Motor neuron (in vitro differentiated cells): ENCODE measurements around the gene STKLD1. TPM values are rescaled to one million over a fixed set of nuclear protein-coding genes. Genes with fewer than 3 reads are reported as not detected.
A peak's percentile ranks its signal among the peaks of the same experiment; 100 is the strongest.

Experiments
- ATAC-seq, 8 experiments: fragments of 200-7000 bp; cut with Tn5 transposase; replicated peaks in 6 of 8; 2 replicates each; pipeline ENCODE4 v1.8.0; 2021; ENCODE audit warnings: mild to moderate bottlenecking in 8 of 8, moderate library complexity in 8 of 8
- H3K27ac ChIP-seq, 2 donors: fragments of 250-450 bp; sonication (Bioruptor Pico); 2 replicates each; pipeline ENCODE4 v1.9.0; 2021; ENCODE audit warnings: antibody characterized with exemption in 2 of 2, mild to moderate bottlenecking in 2 of 2, moderate library complexity in 1 of 2
- H3K4me1 ChIP-seq, 2 donors: fragments of 250-450 bp; sonication (Bioruptor Pico); replicated peaks in 1 of 2; 2 replicates each; pipeline ENCODE4 v1.6.1; 2021; ENCODE audit warnings: antibody characterized with exemption in 2 of 2, mild to moderate bottlenecking in 2 of 2, moderate library complexity in 1 of 2
- H3K4me3 ChIP-seq, 5 donors: fragments of 250-450 bp; sonication (Bioruptor Pico); 2 replicates each; pipeline ENCODE4 v1.9.0; 2021; ENCODE audit warnings: antibody characterized with exemption in 5 of 5, mild to moderate bottlenecking in 5 of 5, moderate library complexity in 4 of 5
- WGBS, 10 experiments: fragments of 450-650 bp; shearing (Covaris generic); methylation state at CpG; one replicate each; pipeline ENCODE4 v1.0.0; 2022; 5-methylcytosine and 5-hydroxymethylcytosine counted together
- in situ Hi-C, 9 experiments: fragments of 400-800 bp; cut with MboI; loops; one replicate each; pipeline ENCODE4 v1.15.0; 2021; ENCODE audit warnings: low sequenced_read_pairs in 9 of 9, low pct_unique_long_range_greater_than_20kb in 2 of 9; ENCODE audit not compliant: unreplicated experiment in 9 of 9
- total RNA-seq, 8 experiments: library from RNA; unstranded; fragments of 300-600 nt; gene quantifications; 2 replicates each; pipeline versions ENCODE4 v1.2.3 to v1.2.4, GENCODE V29; 2022

Gene STKLD1
- total RNA-seq, 8 experiments from 2014 or later = 1.1 to 6.1 (median 3.1) TPM

DNA sequence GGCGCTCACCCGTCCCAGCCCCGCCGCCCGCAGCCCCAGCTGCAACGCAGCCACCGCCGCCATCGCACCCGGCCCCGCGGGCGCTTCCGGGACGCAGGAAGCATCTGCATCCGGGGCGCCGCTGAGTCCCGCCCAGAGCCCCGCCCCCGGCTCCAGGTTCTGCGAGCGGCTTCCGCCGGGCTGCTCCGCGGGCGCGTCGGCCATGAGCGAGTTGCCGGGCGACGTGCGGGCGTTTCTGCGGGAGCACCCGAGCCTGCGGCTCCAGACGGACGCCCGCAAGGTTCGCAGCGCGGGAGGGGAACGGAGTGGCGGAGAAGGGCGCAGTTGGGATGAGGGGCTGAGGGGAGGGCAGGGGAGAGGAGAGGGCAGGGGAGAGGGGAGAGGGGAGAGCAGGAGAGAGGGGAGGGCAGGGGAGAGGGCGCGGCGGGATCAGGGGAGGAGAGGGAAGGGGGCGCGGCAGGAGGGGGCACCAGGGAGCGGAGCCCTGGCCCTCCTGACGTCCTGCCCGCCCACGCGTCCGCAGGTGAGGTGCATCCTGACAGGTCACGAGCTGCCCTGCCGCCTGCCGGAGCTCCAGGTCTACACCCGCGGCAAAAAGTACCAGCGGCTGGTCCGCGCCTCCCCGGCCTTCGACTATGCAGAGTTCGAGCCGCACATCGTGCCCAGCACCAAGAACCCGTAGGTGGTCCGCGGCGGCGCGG lies 19.6 kb upstream of the STKLD1 start, which contains the start of the genes SURF1 and SURF2:
Gene SURF1, minus strand, starts transcription at position 97 of the 701 bp plus-strand sequence. Its CDS starts 34 bp downstream, at position 63.
Gene SURF2, plus strand, starts transcription at position 160 of the 701 bp plus-strand sequence. Its CDS starts 43 bp downstream, at position 203.
- Histone ChIP-seq H3K4me1 (peaks cover 15% of the 10 kb centered on the region in 2 donors), H3K4me3 (peak within 1 kb of the TSS; percentile 67 to 97 (median 75)), H3K27ac (peak within 1 kb of the TSS; percentile 75 to 93)
- WGBS, 10 experiments = 0% methylated on average over 2 to 4 of the region's 78 CpGs; no CpG with 5 or more reads in 8 of the 10 experiments
- ATAC-seq = peak; percentile 73 to 90 (median 84)
- in situ Hi-C loops = no loop called here

DNA sequence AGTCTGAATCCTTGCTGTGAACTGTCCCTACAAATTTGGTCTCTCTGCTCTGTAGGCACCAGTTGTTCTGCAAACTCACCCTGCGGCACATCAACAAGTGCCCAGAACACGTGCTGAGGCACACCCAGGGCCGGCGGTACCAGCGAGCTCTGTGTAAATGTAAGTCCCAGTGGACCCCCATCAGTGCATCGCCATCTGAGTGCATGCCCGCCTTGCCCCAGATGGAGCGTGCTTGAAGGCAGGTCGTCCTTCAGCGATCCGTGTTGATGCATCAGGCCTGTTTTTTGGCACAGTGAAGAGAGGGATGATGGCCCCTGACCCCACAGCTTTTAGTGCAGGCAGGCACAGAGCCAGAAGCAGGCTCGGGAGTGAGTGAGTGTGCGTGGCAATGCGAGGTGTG lies 18.5 kb upstream of the STKLD1 start:
- 77 to 93% (median 81%) methylated on average over 2 to 8 of the region's 14 CpGs; no CpG with 5 or more reads in 6 of the 10 experiments for WGBS, 10 experiments
- in situ Hi-C loops = no loop called here
- no peak for ATAC-seq

DNA sequence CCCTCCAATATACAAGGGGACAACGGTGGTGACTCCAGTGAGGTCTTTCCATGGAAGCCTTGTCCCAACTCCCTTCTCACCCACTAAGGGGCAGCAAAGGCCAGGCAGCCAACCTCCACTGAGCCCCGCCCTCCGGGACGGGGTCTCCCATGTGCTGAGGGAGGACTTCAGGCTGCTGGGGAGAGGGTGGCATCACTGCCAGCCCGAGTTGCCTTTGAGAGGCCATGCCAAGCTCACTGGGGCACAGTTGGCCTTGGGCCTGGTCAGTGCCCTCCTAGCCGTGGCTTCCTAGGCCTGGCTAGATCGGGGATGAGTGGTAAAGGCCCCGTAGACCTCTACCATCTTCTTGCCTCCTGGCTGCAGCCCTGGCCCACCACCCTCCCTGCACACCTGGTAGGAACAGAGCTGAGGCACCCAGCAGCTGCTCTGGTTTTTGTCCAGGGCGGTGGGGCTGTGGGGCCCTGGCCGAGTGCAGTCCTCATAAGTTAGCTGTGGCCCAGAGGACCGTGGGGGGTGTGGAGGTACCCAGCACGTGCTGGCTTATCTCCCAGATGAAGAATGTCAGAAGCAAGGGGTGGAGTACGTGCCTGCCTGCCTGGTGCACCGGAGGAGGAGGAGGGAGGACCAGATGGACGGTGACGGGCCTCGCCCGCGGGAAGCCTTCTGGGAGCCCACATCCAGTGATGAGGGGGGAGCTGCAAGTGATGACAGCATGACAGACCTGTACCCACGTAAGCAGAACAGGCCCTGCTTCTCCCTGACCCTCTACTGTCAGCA lies 16.6 kb upstream of the STKLD1 start:
- Histone ChIP-seq H3K27ac (no peak overlapping the region), H3K4me1 (peaks cover 15% of the 10 kb centered on the region in 2 donors), H3K4me3 (no peak overlapping the region)
- in situ Hi-C loops = loop anchor here in 1 of 9 experiments (10.0 kb wide), 1 partner anchor 125 kb away; no protein-coding TSS in a partner anchor
- 14 to 92% (median 60%) methylated on average over 1 to 7 of the region's 20 CpGs; no CpG with 5 or more reads in 6 of the 10 experiments for WGBS, 10 experiments
- ATAC-seq = peak in 1 of 8 experiments; percentile 7

More for the DNA sequence above, 18.5 kb upstream of the STKLD1 start:
- Histone ChIP-seq H3K27ac (no peak overlapping the region), H3K4me3 (peak overlapping the region in 3 of 5 donors; percentile 67 to 97 (median 85)), H3K4me1 (peaks cover 15% of the 10 kb centered on the region in 2 donors)

DNA sequence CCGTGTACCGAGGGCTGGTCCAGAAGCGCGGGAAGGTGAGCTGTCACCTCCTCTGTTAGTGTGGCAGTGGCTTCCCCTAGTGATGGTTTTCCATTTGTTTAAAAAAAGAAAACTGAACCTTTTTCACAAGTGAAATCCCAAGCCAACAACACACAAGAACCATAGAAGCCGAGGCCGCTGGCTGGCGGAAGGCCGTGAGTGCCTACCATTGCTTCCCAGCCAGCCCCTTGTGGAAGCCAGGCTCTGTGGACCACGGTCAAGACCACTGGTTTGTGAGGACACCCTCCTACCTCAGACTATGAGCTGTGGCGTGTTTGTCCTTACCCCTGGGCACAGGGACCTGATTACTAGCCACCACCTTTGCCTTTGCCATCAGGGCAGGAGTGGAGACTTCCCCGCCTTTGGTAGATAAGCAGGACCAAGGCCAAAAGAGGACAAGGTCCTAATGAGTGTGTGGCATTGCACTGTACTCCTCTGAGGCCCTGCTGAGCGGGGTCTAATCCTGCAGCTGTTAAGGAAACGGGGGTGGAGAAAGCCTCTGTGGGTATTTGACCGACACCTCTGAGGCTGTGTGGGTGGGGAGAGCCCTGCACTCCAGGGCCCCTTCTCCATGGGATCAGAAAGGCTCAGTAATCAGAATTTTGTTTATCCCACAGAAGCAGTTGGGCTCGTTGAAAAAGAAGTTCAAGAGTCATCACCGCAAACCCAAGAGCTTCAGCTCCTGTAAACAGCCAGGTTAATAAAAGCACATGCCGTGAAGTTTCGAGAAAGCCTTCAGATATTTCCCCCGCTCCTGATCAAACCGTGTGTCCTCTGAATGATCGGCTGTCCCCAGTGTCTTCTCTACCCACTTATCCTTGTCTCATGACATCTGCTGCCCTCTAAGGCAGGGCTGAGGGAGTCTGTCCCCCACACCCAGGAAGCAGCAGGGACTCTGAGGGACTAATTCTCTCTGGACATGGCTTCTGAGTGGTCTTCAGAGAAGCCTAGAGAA lies 15.5 kb upstream of the STKLD1 start:
- no peak for ATAC-seq
- no peak overlapping the region for H3K4me3 ChIP-seq
- 60 to 100% (median 87%) methylated on average over 1 to 14 of the region's 21 CpGs for WGBS, 10 experiments
- H3K27ac ChIP-seq = no peak overlapping the region
- peaks cover 7 to 8% of the 10 kb centered on the region in 2 donors for H3K4me1 ChIP-seq
- in situ Hi-C loops = loop anchor here in 1 of 9 experiments (10.0 kb wide), 1 partner anchor 124 kb away; no protein-coding TSS in a partner anchor

DNA sequence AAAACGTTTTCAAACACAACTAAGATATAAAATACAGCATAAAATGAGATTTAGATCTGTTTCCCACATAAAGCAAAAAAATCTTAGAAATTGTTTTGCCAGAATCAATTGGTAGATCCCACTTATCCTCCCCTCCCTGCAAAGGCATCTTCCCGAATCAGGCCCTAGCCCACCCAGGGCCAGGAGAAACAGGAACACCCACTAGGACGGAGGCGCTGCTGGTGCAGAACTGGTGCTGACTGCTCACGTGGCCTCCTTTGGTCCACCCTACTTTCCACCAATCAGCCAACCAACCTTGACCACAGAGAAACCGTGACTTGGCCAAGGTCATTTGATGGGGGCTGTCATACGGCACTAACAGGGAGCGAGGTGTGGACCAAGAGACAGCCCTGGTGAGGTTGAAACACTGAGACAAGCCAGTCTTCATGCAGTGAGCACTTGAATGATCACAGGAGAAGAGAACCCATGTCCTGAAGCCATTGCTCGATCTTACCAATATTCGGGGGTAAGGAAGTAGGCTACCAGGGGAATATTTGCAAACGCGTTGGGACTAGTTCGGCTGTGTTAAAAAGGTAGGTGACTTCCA lies 14.6 kb upstream of the STKLD1 start:
- Histone ChIP-seq H3K4me3 (no peak overlapping the region), H3K4me1 (peaks cover 7% of the 10 kb centered on the region in 2 donors), H3K27ac (no peak overlapping the region)
- no peak for ATAC-seq
- WGBS, 10 experiments = 60 to 100% (median 89%) methylated on average over 1 to 8 of the region's 13 CpGs; no CpG with 5 or more reads in 2 of the 10 experiments
- in situ Hi-C loops = loop anchor here in 1 of 9 experiments (10.0 kb wide), 1 partner anchor 123 kb away; no protein-coding TSS in a partner anchor

DNA sequence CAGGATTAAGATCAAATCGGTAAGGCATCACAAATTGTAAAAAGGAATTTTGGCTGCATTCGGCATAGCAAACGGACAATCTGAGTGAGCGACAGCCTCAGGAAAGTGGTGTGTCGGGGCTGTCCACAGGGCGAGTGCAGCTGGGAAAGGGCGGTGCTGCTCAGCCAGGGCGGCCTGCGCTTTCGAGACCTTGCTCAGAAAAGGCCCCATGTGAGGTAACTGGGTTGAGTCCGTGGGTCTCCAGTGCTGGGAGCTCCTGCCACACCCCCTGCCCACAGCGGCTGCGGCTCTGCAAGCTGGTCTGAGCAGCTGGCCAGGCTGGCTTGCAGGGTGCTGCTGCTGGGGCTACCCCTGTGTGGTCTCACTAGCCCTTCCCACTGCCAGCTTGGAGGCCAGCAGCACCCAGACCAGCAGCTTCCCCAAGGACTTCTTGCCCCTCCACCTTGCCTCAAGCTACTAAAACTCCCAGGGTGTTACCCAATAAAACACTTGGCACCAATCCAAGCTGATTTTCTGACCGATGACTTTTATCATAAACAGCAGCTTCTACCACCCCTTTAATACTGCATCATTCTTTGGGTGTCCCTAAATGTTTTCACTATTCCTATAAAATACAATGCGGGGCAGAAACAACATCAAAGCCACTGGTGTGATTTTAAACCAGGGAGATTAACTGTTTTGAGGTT lies 13.7 kb upstream of the STKLD1 start:
- in situ Hi-C loops = loop anchor here in 1 of 9 experiments (10.0 kb wide), 1 partner anchor 122 kb away; no protein-coding TSS in a partner anchor
- WGBS, 10 experiments = 54 to 100% (median 87%) methylated on average over 2 to 15 of the region's 15 CpGs; no CpG with 5 or more reads in 2 of the 10 experiments
- Histone ChIP-seq H3K27ac (no peak overlapping the region), H3K4me1 (peaks cover under 1 to 3% of the 10 kb centered on the region in 2 donors), H3K4me3 (no peak overlapping the region)
- ATAC-seq = peak in 3 of 8 experiments; percentile 10 to 71 (median 13)

DNA sequence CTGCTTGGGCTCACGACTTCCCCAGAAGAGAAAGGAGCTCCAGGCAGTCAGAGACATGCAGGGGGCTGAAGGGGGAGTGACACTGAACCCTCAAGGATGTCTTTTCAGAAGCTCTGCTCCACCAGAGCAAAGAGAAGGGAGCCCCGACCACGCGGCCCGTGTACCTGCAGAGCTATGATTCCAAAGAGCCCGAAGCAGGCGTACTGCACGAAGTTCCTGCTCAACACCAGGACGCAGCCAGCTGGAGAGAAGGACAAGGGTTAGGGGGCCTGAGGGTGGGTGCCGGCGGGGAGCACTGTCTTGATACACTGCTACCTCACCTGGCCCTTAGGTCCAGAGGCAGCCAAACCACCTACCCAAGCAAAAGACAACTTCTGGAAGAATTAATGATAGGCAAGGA lies 9.7 kb upstream of the STKLD1 start:
- 50 to 100% (median 80%) methylated on average over 1 of the region's 11 CpGs; no CpG with 5 or more reads in 7 of the 10 experiments for WGBS, 10 experiments

DNA sequence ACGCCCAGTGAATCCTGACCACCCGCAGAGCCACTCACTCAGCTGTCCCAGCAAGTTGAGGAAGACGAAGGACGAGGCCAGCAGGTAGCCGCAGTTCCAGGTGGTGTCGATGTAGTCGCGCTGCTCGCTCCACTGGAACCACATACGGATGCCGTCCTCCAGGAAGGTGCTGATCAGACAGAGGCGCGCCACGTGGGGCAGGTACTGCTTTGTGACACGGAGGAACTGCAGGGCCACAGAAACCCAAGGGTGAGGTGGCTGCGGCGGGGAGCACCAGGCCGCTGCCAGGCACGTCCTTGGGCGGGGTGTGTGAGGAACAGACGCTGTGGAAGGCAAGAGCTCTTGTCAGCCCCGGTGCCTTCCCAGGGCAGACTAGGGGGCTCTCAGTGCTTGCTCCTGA lies 8.9 kb upstream of the STKLD1 start:
- 84 to 100% (median 98%) methylated on average over 1 to 15 of the region's 22 CpGs; no CpG with 5 or more reads in 5 of the 10 experiments for WGBS, 10 experiments
- in situ Hi-C loops = loop anchor here in 1 of 9 experiments (10.0 kb wide), 1 partner anchor 118 kb away; no protein-coding TSS in a partner anchor
- no peak overlapping the region for H3K4me3 ChIP-seq
- no peak for ATAC-seq
- no peak overlapping the region for H3K27ac ChIP-seq
- peaks cover 0 to 2% of the 10 kb centered on the region in 2 donors for H3K4me1 ChIP-seq

More for the DNA sequence above, 9.7 kb upstream of the STKLD1 start:
- no peak overlapping the region for H3K27ac ChIP-seq
- H3K4me1 ChIP-seq = peaks cover 0 to 2% of the 10 kb centered on the region in 2 donors
- no peak for ATAC-seq
- in situ Hi-C loops = loop anchor here in 1 of 9 experiments (10.0 kb wide), 1 partner anchor 118 kb away; no protein-coding TSS in a partner anchor
- H3K4me3 ChIP-seq = no peak overlapping the region

DNA sequence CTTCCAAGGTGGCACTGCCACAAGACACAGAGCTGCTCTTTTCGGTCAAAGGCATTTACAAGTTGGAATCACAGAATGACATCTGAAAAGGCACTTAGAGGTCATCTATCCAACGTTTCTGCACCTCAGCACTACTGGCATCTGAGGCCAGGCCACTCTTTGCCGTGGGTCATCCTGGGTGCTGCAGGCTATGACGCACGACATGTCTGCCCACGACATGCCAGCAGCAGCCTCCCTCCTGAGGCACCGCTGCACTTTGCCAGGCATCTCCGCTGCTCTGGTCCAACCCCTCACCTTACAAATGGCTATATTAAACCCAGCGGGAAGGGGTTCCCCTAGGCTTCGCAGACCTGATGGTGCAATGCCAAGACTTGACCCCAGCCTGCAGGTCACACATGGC lies 8.4 kb upstream of the STKLD1 start:
- Histone ChIP-seq H3K4me3 (no peak overlapping the region), H3K4me1 (peaks cover 0 to 2% of the 10 kb centered on the region in 2 donors), H3K27ac (no peak overlapping the region)
- WGBS, 10 experiments = 78 to 100% (median 95%) methylated on average over 1 to 6 of the region's 10 CpGs; no CpG with 5 or more reads in 4 of the 10 experiments
- in situ Hi-C loops = loop anchor here in 1 of 9 experiments (10.0 kb wide), 1 partner anchor 117 kb away; no protein-coding TSS in a partner anchor
- ATAC-seq = peak in 2 of 8 experiments; percentile 3 to 5

DNA sequence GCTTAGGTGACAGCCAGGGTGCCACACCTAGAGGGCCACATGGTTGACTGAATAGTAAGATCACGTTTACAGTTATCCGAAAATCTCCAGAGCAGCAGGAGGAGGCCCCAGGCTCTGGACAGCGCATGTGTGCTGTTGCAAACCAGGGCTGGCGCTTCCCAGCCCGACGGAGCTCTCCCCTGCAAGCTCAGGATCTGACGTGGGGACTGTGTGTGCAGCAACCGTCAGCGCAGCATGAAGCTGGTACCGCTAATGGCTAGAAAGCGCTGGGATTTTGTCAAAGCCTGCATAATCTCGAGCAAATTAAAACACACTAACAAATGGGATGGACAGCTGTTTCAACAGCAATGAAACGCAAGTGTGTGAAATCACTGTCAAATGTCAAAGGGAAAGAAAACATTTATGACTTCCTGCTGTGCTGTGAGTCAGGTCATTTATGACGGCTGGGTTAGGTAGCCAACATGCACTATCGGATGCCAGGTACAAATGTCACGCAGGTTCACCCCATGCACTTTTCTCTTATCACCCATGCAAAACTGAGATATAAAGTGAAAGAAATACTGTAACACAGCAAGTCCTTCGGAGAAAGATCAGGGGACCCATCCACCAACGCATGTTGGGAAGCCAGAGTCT lies 7.8 kb upstream of the STKLD1 start:
- H3K27ac ChIP-seq = no peak overlapping the region

More for the DNA sequence above, 7.8 kb upstream of the STKLD1 start:
- Histone ChIP-seq H3K4me1 (peaks cover 0 to 2% of the 10 kb centered on the region in 2 donors), H3K4me3 (no peak overlapping the region)
- in situ Hi-C loops = loop anchor here in 1 of 9 experiments (10.0 kb wide), 1 partner anchor 116 kb away; no protein-coding TSS in a partner anchor
- ATAC-seq = peak in 4 of 8 experiments; percentile 8 to 56 (median 22)
- WGBS, 10 experiments = 68 to 100% (median 93%) methylated on average over 1 to 13 of the region's 18 CpGs; no CpG with 5 or more reads in 4 of the 10 experiments
